ENCODE data around the gene SLC1A3.

Gene SLC1A3

GRCh38 chr5:36660397-36661049 is 54.1 kb downstream of the SLC1A3 start:
- H3K4me3 ChIP-seq (ENCODE audit: low read length), result no peak overlapping the region
- peak; percentile 44 for DNase-seq (ENCODE audit: low read depth)
- TF ChIP-seq CTCF (IDR thresholded peaks at IDR 0.05; ENCODE audit: insufficient read depth, low read depth, low read length, missing control alignments), result no peak

GRCh38 chr5:36661456-36662220 is 55.2 kb downstream of the SLC1A3 start:
- DNase-seq (ENCODE audit: low read depth), result no peak
- no peak overlapping the region for H3K4me3 ChIP-seq (ENCODE audit: low read length)
- no peak for TF ChIP-seq CTCF (IDR thresholded peaks at IDR 0.05; ENCODE audit: insufficient read depth, low read depth, low read length, missing control alignments)

DNA sequence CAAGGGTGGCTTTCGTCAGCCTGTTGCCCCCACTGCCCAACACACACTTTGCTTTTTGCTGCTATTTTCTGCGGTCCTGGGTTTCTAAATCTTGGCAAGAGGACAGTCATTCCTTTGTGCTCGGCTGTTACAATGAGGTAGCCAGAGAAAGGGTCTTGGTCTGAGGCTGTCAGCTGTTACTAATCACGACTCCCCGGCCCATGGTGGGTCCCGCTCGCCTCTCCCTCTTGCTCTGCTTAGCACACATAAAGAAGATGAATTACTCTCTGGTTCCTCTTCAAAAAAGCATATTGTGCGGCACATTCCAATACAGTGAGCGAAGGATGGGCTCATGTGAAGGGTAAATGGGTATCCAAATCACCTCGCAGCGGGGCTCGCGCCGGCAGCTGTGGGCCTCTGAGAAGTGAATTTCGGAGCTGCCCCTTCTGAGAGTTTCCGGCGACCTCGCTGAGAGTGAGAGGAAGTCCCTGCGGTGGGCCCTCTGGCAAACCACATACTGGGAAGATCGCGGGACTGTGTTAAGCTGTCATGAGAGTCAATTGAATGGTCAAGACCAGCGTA is 56.0 kb downstream of the SLC1A3 start:
- H3K4me3 ChIP-seq (ENCODE audit: low read length), result no peak overlapping the region
- DNase-seq (ENCODE audit: low read depth), result no peak
- TF ChIP-seq CTCF (IDR thresholded peaks at IDR 0.05; ENCODE audit: insufficient read depth, low read depth, low read length, missing control alignments), result no peak

- H3K4me3 ChIP-seq (ENCODE audit: low read length), result no peak overlapping the region
- DNase-seq (ENCODE audit: low read depth), result peak; percentile 67
- no peak for TF ChIP-seq CTCF (IDR thresholded peaks at IDR 0.05; ENCODE audit: insufficient read depth, low read depth, low read length, missing control alignments)
These were observed 58.4 kb downstream of the SLC1A3 start for GRCh38 chr5:36664766-36665165.

DNA sequence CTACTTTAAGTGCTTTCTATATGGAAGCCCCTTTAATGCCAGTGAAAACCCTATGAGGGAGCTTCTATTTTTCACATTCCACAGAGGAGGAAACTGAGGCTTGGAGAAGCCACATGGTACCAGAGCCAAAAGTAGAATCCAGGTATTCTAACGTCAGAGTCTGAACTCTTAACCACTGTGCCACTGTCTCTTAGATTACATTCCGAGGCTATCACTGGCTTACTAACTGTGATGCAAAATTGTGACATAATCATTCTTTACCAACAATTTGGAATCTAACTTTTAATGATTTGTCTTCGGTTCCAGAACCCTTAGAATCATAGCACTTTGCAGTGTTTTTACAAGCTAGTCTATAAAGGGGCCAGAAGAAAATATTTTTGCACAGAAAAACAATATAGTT is 59.2 kb downstream of the SLC1A3 start:
- no peak overlapping the region for H3K4me3 ChIP-seq (ENCODE audit: low read length)
- DNase-seq (ENCODE audit: low read depth), result no peak
- no peak for TF ChIP-seq CTCF (IDR thresholded peaks at IDR 0.05; ENCODE audit: insufficient read depth, low read depth, low read length, missing control alignments)

DNA sequence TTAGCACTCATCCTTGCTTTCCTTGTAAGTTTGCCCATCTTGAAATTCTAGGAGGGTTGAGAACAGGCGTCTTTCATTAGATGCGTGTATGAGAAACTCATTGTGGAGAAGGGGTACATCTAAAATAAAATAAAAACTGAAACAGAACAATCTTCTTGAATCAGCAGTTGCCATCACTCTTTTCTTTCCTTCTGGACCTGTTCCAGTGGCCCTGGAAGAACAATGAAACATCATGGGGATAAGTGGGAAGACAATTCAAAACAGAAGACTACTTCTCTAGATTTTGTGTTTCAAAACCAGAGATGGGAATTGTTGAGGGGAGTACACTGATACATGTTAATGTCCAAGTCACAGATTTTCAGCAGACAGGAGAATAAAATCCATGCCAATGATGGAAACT is 59.9 kb downstream of the SLC1A3 start:
- H3K4me3 ChIP-seq (ENCODE audit: low read length), result no peak overlapping the region
- no peak for TF ChIP-seq CTCF (IDR thresholded peaks at IDR 0.05; ENCODE audit: insufficient read depth, low read depth, low read length, missing control alignments)
- no peak for DNase-seq (ENCODE audit: low read depth)

Data from epithelial cell of esophagus (primary cell).